ENCODE measurements around the gene REC114. TPM values are rescaled to one million over a fixed set of nuclear protein-coding genes. Genes with fewer than 3 reads are reported as not detected.
"Not testable (repeated sequence)": the region's sequence is repeated elsewhere in the genome, so short reads cannot be mapped to it uniquely, and the experiment has no call there.

REC114 gene
- total RNA-seq, 1 donor from 2014 or later, result not detected

- DNase-seq (ENCODE audit: low read depth in 2 of 2), result no peak
Measured at GRCh38 chr15:73455876-73456275, 12.9 kb downstream of the REC114 start.

- no peak for DNase-seq (ENCODE audit: low read depth in 2 of 2)
Measured at GRCh38 chr15:73457334-73457733, 14.4 kb downstream of the REC114 start.

GRCh38 chr15:73460662-73461061 lies 17.7 kb downstream of the REC114 start:
- DNase-seq (ENCODE audit: low read depth in 2 of 2), result no peak

- no peak for DNase-seq (ENCODE audit: low read depth in 2 of 2)
Measured at GRCh38 chr15:73464602-73465001, 21.6 kb downstream of the REC114 start.

GRCh38 chr15:73467758-73468157 lies 24.8 kb downstream of the REC114 start:
- no peak for DNase-seq (ENCODE audit: low read depth in 2 of 2)

GRCh38 chr15:73474785-73475184 lies 31.8 kb downstream of the REC114 start:
- no peak for DNase-seq (ENCODE audit: low read depth in 2 of 2)

- DNase-seq (ENCODE audit: low read depth in 2 of 2), result no peak
Measured at GRCh38 chr15:73476704-73477216, 33.8 kb downstream of the REC114 start.

GRCh38 chr15:73480050-73480449 lies 37.1 kb downstream of the REC114 start:
- no peak for DNase-seq (ENCODE audit: low read depth in 2 of 2)

GRCh38 chr15:73482166-73482565 lies 39.2 kb downstream of the REC114 start:
- DNase-seq (ENCODE audit: low read depth in 2 of 2), result no peak

GRCh38 chr15:73483053-73483452 lies 40.1 kb downstream of the REC114 start:
- no peak for DNase-seq (ENCODE audit: low read depth in 2 of 2)

GRCh38 chr15:73485372-73485771 lies 42.4 kb downstream of the REC114 start:
- no peak for DNase-seq (ENCODE audit: low read depth in 2 of 2)

GRCh38 chr15:73485885-73486284 lies 42.9 kb downstream of the REC114 start:
- not testable (repeated sequence) for DNase-seq (ENCODE audit: low read depth in 2 of 2)

- DNase-seq (ENCODE audit: low read depth in 2 of 2), result no peak
Measured at GRCh38 chr15:73488698-73489097, 45.7 kb downstream of the REC114 start.

- no peak for DNase-seq (ENCODE audit: low read depth in 2 of 2)
Measured at GRCh38 chr15:73493922-73494321, 51.0 kb downstream of the REC114 start.

GRCh38 chr15:73495181-73495580 lies 52.2 kb downstream of the REC114 start:
- DNase-seq (ENCODE audit: low read depth in 2 of 2), result no peak

GRCh38 chr15:73500696-73501095 lies 57.7 kb downstream of the REC114 start:
- DNase-seq (ENCODE audit: low read depth in 2 of 2), result no peak

GRCh38 chr15:73504885-73505284 lies 61.9 kb downstream of the REC114 start:
- DNase-seq (ENCODE audit: low read depth in 2 of 2), result no peak

- no peak for DNase-seq (ENCODE audit: low read depth in 2 of 2)
Measured at GRCh38 chr15:73515527-73515926, 72.6 kb downstream of the REC114 start.

- no peak for DNase-seq (ENCODE audit: low read depth in 2 of 2)
Measured at GRCh38 chr15:73517566-73517965, 74.6 kb downstream of the REC114 start.

- DNase-seq (ENCODE audit: low read depth in 2 of 2), result no peak
Measured at GRCh38 chr15:73518180-73518862, 75.4 kb downstream of the REC114 start.

- no peak for DNase-seq (ENCODE audit: low read depth in 2 of 2)
Measured at GRCh38 chr15:73518876-73519733, 76.1 kb downstream of the REC114 start.

GRCh38 chr15:73522011-73522410 lies 79.0 kb downstream of the REC114 start:
- no peak for DNase-seq (ENCODE audit: low read depth in 2 of 2)

- no peak for DNase-seq (ENCODE audit: low read depth in 2 of 2)
Measured at GRCh38 chr15:73524919-73525318, 82.0 kb downstream of the REC114 start.

Data from lung microvascular endothelial cell (primary cell).